HG02759 (cell line): ENCODE results near the gene CERKL.

Experiments used
- ATAC-seq: cut with Tn5 transposase; IDR thresholded peaks from one replicate; pipeline ENCODE4 v1.9.1; 2021; ENCODE audit warnings: mild to moderate bottlenecking, moderate library complexity; ENCODE audit not compliant: unreplicated experiment

Gene CERKL

GRCh38 chr2:181523756-181524155 is 133.1 kb downstream of the CERKL start:
- ATAC-seq, result no peak

- no peak for ATAC-seq
Observed at GRCh38 chr2:181520253-181520652, 136.7 kb downstream of the CERKL start.

GRCh38 chr2:181517685-181518301 is 139.1 kb downstream of the CERKL start:
- ATAC-seq, result no peak

- ATAC-seq, result no peak
Observed at GRCh38 chr2:181516992-181517391, 139.9 kb downstream of the CERKL start.

- no peak for ATAC-seq
Observed at GRCh38 chr2:181515719-181516118, 141.2 kb downstream of the CERKL start.

- no peak for ATAC-seq
Observed at GRCh38 chr2:181500201-181500600, 156.7 kb downstream of the CERKL start.

GRCh38 chr2:181499231-181499630 is 157.7 kb downstream of the CERKL start:
- no peak for ATAC-seq
